NCI-H2171 (cell line): Measurements from ENCODE around the gene PDS5B.
A peak's percentile ranks its signal among the peaks of the same experiment; 100 is the strongest.
"Not testable (repeated sequence)": the region's sequence is repeated elsewhere in the genome, so short reads cannot be mapped to it uniquely, and the experiment has no call there.

Experiments
- DNase-seq: peaks from one replicate; lab custom pipeline; 2025; lab: John Stamatoyannopoulos, UW

Gene PDS5B, protein sequence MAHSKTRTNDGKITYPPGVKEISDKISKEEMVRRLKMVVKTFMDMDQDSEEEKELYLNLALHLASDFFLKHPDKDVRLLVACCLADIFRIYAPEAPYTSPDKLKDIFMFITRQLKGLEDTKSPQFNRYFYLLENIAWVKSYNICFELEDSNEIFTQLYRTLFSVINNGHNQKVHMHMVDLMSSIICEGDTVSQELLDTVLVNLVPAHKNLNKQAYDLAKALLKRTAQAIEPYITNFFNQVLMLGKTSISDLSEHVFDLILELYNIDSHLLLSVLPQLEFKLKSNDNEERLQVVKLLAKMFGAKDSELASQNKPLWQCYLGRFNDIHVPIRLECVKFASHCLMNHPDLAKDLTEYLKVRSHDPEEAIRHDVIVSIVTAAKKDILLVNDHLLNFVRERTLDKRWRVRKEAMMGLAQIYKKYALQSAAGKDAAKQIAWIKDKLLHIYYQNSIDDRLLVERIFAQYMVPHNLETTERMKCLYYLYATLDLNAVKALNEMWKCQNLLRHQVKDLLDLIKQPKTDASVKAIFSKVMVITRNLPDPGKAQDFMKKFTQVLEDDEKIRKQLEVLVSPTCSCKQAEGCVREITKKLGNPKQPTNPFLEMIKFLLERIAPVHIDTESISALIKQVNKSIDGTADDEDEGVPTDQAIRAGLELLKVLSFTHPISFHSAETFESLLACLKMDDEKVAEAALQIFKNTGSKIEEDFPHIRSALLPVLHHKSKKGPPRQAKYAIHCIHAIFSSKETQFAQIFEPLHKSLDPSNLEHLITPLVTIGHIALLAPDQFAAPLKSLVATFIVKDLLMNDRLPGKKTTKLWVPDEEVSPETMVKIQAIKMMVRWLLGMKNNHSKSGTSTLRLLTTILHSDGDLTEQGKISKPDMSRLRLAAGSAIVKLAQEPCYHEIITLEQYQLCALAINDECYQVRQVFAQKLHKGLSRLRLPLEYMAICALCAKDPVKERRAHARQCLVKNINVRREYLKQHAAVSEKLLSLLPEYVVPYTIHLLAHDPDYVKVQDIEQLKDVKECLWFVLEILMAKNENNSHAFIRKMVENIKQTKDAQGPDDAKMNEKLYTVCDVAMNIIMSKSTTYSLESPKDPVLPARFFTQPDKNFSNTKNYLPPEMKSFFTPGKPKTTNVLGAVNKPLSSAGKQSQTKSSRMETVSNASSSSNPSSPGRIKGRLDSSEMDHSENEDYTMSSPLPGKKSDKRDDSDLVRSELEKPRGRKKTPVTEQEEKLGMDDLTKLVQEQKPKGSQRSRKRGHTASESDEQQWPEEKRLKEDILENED (N-terminal part only)

DNA sequence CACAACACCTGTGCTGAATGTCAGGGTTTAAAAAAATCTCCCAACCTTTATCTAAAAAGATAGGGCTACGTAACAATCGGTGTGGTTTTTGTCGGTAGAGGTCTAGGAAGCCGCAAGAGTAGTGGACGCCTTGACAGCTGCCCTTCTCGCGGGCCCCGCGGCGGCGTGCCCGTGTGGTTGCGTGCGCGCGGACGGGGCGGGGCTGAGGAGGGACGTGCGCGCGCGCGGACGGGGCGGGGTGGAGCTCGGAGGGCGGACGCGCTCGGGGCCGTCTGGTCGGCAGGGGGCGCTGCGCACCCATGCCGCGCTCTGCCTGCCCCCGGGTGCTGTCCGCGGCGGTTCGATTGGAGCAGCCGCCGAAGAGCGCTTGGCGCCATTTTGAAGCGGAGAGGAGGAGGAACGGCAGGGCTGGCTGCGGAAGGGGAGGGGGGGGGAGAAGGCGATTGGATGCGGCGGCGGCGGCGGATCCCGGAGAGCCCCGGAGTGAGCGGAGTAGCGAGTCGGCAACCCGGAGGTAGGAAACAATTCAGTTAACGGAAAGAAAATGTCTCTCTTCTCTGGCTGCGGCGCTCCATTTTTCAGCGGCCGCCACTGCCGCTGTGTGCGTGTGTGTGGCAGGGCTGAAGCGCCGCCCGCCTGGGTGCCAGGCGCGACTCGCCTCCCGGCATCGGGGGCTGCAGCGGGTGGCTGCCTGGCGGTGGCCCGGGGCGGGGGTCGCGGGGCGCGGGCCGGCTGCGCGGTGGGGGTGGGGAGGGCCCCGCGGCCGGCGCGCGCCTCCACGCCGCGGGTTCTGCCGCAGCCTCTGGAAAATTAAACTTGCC is at the start of gene PDS5B:
Gene PDS5B, plus strand, starts transcription at position 373 of the 821 bp plus-strand sequence. CDS start 62,321 bp downstream, outside the sequence.
- DNase-seq = peak; percentile 79

DNA sequence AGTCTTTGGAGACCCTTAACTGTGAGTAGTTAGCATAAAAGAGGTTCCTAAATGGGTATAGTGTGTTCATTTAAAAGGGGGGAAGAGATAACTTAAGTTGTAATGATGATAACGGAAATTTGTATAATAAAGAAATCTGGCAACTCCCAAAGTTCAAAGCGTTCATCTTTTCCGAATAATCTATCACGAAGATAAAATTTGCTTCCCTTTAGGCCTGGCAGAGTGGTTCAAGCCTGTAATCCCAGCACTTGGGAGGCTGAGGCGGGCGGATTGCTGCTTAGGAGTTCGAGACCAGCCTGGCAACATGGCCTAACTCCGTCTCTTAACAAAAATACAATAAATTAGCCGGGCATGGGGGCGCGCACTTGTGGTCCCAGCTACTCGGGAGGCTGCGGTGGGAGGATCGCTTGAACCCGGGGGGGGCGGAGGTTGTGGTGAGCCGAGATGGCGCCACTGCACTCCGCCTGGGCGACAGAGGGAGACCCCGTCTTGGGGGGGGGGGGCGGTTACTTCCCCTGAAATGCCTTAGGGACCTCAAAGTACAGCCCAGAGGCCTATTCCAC is 48.6 kb upstream of the PDS5B start:
- no peak for DNase-seq

DNA sequence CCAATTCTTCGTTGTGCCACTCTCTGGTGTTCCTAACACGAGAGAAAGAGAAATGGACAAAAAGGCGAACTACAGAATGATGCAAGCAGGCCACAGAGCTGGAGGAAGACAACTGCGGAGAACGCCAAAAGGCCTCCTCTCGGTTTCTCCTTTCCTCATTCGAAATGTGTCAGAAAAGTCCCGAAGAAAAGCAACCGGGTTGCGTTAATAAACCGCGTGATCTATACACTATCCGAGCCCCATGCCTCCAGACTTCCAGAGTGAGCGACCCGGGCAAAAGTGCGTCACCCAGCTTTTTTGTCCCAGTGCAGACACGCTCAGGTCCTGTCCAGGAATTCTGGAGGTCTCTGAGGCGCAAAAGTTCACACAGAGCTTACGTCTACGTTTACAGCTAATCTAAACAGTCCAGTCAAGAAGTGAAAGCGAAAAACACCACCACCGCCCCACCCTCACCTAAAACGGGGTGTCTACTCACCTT is 48.1 kb upstream of the PDS5B start:
- DNase-seq = no peak

DNA sequence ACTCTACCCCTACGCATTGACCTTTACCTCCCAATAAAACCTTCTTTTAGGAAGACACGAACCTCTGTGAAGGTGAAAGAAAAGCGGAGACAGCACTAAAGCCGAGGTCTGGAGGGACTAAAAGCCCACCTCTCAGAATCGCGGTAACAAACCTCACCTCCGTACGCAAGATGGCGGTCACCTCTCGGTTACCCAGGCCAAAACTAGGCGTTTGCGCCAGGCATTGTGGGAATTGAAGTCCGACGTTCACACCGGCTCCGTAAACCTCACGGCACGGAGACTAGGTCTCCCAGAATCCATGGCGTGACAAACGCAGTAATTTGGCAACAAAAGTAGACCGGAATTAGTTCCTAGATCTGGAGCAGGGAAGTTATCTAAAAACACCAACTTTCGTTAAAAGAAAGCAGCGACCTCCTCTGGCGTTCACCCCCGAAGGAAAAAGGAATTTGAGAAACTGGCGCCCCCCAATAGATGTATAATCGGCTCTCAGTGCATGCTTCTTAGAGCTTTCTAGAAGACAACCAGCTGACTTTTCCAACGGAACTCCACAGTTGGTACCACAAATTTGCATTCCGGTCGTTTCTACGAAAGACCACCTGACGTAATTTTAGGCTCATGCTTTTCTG is 47.5 kb upstream of the PDS5B start, which contains the start of gene N4BP2L2:
Gene N4BP2L2, minus strand, starts transcription at position 175 of the 626 bp plus-strand sequence. CDS start 1,768 bp downstream, outside the sequence.
- DNase-seq = peak; percentile 72

DNA sequence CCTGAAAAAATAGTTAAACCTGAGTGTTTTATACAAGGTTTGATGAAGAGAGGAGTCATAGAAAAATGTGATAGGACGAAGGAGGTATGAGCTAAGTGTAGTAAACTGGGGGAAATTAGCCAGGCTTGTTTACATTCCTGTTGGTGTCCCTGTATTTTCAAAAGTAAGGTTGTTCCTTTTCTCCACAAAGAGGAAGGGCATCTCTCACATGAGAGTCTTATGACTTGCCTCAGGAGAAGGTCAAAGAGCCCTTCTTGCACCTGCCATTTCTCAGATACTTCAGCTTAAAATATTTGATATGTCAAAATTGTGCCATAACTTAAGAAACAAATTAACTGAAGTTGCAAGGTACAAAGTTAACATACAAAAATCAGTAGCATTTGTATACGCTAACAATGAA is 44.0 kb upstream of the PDS5B start:
- DNase-seq = no peak

DNA sequence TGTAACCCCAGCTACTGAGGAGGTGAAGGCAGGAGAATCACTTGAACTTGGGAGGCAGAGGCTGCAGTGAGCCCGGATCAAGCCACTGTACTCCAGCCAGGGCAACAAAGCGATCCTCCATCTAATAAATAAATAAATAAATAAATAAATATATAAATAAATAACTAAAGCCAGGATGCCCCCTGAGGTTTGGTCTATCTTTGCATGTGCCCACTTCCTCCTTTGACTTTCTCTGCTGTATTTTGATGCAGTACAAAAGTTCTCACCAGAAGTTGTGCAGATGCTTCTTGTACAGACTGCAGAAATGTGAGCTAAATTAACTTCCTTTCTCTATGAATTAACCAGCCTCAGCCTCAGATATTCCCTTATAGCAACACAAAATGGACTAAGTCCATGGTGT is 41.2 kb upstream of the PDS5B start:
- DNase-seq = no peak

DNA sequence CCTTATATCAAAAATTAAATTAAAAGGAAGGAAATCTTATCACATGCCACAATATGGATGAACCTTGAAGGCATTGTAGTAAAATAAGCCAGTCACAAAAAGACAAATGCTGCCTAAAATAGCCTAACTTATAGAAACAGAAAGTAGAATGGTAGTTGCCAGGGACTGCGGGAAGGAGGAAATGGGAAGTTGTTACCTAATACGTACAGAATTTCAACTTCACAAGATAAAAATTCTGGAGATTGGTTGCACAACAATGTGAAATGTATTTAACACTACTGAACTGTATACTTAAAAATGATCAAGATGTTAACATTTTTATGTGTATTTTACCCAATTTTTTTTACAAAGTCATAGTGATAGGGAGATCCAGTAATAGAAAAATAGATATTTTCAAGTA is 37.4 kb upstream of the PDS5B start:
- no peak for DNase-seq

DNA sequence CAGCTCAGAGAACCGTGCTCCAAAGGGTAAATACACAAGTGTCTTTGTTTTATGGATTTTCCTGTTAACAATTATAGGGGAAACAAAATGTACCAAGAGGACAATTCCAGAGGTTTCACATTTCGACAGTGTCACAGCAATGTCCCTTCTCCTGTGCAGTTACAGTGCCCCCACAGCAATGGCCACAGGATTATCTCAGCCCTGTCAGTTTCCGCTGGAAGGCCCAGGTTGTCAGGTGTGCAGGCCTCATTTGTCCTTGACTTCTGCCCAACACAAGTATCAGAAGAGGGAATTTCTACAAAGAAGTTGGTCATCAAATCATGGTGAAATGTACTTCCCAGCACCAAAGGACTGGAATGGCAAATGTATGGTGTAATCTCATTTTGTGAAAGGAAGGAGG is 36.5 kb upstream of the PDS5B start:
- no peak for DNase-seq

DNA sequence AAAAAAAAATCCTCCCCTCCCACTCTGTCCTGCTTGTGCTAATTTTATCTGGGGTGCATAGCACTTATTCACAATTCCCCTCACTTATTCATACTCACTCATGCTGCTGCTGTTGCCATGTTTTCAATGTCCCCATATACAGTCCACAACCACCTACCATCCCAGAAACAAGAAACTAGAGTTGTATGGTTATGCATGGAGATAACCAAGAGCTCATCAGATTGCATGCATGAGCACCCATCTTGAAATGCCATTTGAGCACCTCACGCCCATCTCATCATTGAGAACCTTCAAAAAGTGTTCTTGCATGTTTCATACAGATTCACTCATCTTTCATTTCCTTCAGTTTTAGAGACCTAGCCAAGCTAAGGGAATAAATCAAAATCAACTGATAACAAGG is 32.5 kb upstream of the PDS5B start:
- DNase-seq = no peak

DNA sequence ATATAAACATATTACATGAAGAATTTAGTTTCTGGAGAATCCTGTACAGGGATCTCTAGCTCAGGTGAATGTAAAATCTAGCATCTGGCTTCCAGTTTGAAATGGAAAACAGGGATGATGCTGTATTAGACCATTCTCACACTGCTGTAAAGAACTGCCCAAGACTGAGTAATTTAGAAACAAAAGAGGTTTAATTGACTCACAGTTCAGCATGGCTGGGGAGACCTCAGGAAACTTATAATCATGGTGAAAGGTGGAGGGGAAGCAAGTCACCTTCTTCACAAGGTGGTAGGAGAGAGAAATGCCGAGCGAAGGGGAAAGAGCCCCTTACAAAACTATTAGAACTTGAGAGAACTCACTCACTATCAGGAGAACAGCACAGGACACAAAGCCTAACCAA is 30.6 kb upstream of the PDS5B start:
- DNase-seq = no peak

DNA sequence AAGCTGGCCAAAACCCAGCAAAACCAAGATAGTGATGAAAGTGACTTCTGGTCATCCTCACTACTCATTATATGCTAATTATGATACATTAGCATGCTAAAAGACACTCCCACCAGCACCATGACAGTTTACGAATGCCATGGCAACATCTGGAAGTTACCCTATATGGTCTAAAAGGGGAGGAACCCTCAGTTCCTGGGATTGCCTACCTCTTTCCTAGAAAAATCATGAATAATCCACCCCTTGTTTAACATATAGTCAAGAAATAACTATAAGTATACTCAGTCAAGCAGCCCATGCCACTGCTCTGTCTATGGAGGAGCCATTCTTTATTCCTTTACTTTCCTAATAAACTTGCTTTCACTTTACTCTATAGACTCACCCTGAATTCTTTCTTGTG is 25.4 kb upstream of the PDS5B start:
- not testable (repeated sequence) for DNase-seq

DNA sequence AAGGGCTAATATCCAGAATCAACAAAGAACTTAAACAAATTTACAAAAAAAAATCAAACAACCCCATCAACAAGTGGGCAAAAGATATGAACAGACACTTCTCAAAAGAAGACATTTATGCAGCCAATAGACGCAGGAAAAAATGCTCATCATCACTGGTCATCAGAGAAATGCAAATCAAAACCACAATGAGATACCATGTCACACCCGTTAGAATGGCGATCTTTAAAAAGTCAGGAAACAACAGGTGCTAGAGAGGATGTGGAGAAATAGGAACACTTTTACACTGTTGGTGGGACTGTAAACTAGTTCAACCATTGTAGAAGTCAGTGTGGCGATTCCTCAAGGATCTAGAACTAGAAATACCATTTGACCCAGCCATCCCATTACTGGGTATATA is 10.6 kb upstream of the PDS5B start:
- DNase-seq = not testable (repeated sequence)

DNA sequence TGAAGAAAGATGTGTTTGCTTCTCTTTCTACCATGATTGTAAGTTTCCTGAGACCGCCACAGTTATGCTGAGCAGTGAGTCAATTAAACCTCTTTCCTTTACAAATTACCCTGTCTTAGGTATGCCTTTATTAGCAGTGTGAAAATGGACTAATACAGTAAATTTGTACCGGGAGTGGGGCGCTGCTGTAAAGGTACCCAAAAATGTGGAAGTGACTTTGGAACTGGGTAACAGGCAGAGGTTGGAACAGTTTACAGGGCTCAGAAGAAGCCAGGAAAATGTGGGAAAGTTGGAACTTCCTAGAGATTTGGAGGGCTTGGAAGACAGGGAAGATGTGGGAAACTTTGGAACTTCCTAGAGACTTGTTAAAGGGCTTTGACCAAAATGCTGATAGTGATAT is 9.2 kb upstream of the PDS5B start:
- no peak for DNase-seq

DNA sequence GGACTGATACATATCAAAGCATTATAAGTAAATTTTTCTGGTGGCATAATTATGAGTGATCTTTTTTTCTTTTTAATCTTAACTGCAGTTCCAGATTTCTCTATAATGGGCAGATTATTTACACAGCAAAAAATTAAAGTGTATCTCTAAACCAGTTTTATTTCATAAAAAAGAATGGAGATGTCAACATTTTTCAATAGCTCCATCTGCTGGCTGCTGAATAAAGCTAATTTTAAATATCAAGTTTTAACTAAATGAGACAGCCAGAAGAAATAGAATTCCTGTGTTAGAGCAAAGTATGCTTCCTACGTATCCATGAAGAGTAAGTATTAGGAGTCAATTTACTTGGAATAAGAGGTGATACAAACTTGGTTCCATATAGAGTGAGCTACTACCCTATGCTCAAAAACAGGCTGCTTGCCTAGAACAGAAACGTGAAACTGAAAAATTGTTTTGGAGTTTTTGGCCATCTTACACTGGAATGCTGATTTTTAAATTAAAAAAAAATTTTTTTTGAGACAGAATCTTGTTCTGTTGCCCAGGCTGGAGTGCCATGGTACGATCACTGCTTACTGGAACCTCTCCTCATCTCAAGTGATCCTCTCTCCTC is 5.0 kb upstream of the PDS5B start:
- no peak for DNase-seq

DNA sequence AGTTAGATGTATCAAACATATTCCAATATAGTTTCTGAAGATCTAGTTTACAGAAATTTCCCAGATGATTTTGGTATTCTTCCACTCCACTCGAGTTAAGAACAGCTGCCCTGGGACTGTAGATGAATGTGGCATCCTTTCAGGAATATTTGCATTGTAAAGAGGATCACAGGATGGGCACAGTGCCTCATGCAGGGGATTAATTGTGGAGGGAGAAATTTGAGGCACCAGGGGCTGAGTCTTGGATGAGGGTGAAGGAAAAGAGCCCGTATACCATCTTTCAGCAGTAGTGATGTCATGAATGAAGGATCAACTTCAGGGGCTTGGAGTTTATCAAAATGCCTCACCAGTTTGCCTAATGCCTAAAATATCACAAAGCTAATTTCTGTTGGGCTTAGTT is 4.0 kb upstream of the PDS5B start:
- DNase-seq = no peak

DNA sequence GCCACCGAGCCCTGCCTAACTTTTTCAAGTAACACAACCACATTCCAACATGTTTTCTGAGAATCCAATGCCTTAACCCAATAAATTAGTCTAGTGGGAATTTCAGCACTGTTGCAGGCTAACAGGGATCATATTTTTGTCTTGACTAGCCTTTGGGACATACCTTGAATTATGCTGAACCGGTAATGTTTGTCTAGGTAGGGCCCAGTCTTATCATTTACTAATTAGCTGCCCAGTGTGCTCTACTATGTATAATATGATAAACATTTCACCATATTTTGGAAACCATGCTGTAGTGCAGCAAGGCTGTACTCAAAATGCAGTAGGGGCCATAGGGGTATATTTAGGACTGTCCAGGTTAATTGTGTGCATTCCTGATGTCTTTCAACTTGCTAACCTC is 3.3 kb upstream of the PDS5B start:
- no peak for DNase-seq

DNA sequence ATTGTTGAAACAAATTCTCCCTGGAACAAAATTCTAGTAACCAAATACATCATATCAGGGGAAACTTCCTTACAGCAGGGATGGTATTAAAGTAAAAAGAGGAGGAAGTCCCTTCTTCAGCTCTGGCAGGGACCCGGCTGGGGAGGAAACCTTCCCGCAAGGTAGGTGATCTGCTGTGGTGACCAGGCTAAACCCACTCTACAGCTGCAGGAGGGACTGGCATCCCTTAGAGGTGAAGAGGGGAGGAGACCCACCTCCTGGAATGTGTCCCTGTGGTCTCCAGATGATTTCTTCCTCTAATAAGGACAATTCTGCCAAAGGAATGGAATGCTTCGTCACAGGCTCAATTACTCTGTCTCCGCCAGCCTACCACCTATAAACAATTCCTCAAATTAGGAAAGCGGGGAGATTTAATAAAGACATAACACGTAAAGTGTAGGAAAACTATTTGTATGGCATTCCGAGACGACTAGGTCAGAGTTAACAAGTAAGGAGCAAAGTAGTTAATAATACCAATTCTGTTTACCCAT is 637 bp upstream of the PDS5B start:
- DNase-seq = no peak

DNA sequence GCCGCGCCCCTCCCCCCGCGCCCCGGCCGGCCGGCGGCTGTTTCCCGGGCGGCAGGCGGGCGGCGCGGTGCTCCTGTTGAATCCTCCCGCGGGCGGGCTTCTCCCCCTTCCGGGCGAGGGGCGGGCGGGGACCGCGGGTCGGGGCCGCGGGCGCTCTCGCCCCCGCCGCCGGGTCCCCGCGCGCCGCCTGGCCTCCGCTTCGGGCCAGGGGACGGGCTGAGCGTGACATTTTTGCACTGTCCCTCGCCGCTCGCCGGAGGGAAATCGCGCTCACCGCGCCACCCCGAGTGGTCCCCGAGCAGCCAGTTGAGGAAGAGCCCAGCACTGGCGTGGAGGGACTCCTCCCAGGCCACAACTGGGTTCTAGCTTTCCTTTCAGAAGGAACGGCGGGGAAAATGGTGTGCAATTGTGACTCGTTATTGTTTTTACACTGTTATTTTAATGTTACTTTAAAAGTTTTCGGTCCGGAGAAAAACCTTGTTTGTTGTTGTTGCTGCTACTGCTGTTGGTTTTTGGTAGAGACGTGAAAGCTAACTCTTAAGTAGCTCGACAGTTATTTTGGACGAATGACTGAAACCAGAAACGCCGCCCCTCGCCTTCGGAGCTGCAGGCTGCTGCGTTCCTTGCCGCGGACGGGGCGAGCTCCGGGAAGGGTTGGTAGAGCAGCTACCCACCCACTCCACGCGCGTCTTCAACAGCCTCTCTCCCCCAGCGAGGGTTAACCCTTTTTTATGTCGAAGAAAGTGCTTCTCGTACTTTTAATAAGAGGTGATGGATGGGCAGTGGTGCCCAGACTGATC is 959 bp downstream of the PDS5B start:
- DNase-seq = peak; percentile 26

DNA sequence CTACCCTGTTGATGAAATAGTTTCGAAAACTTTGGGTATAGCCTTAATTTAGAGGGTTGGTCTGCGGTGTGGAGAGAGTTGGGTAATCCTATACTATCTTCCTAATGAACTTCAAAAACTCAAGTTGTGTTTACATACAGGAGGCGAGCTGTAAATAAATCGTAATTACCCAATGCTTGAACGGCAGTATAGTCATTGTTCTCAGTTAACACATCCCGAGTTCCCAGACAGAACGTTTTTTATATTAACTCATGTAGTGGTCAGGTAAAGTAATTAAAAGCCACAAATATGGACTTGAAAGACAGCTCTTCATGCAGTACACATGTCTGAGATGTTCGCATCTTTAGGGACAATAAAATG is 1.5 kb downstream of the PDS5B start:
- DNase-seq = no peak
